GM12878 (cell line): ENCODE results near the gene OSBPL3. TPM values are rescaled to one million over a fixed set of nuclear protein-coding genes. Genes with fewer than 3 reads are reported as not detected.

Experiments
- CEBPZ ChIP-seq: fragments of 150-350 bp; IDR thresholded peaks from 2 replicates; pipeline ENCODE4 v1.6.1; 2016; ENCODE audit warnings: low read depth, low read length
- CREB1 ChIP-seq: IDR thresholded peaks from 2 replicates; pipeline ENCODE4 v1.6.1; 2012; ENCODE audit warnings: low read depth, mild to moderate bottlenecking, inconsistent platforms
- FOXM1 ChIP-seq: IDR thresholded peaks from 2 replicates; pipeline ENCODE4 v1.6.1; 2012; ENCODE audit warnings: low read depth, mild to moderate bottlenecking, inconsistent platforms, low read length, moderate library complexity
- HDGF ChIP-seq: fragments of 450-650 bp; IDR thresholded peaks from 2 replicates; pipeline ENCODE4 v1.6.1; 2016; ENCODE audit warnings: antibody characterized with exemption
- NFYA ChIP-seq: IDR thresholded peaks from 2 replicates; pipeline ENCODE4 v1.6.1; 2011; ENCODE audit warnings: low read depth, mild to moderate bottlenecking, low read length, improper control_type of control experiment, borderline replicate concordance
- POLR2AphosphoS2 ChIP-seq: IDR thresholded peaks from 2 replicates; pipeline ENCODE4 v1.6.1; 2011; ENCODE audit warnings: low read depth, mild to moderate bottlenecking, low read length, improper control_type of control experiment, moderate library complexity
- STAT1 ChIP-seq: fragments of 450-650 bp; conservative IDR thresholded peaks from 2 replicates; pipeline ENCODE4 v1.6.1; 2014; ENCODE audit warnings: antibody characterized with exemption, mild to moderate bottlenecking
- ZNF687 ChIP-seq: fragments of 450-650 bp; IDR thresholded peaks from 2 replicates; pipeline ENCODE4 v1.6.1; 2017; ENCODE audit warnings: mild to moderate bottlenecking, moderate library complexity
- polyA plus RNA-seq, 11 experiments: library from polyadenylated mRNA; depleted of rRNA in 4 of 11; unstranded in 6 of 11; stranded (reverse) in 5 of 11; fragments of >200 nt; fragmentation: Nextera tagmentation in 4 of 11; fragmentation: Illumina TruSeq in 1 of 11; extraction: Ambion mirVana in 4 of 11; extraction: Trizol in 1 of 11; gene quantifications; 1 replicate in 1 of 11; 2 replicates in 10 of 11; pipeline versions ENCODE4 v1.2.1 to v1.2.3, GENCODE V29; 2011 to 2016; ENCODE audit warnings: inconsistent platforms in 2 of 11, missing spikeins in 2 of 11, low read depth in 1 of 11
- total RNA-seq, 4 experiments: library from RNA; depleted of rRNA in 3 of 4; stranded (reverse); fragments of >200 nt in 3 of 4; fragmentation: Illumina TruSeq in 1 of 4; extraction: Trizol in 1 of 4; gene quantifications; 2 replicates each; pipeline versions ENCODE4 v1.2.1 to v1.2.3, GENCODE V29; 2013 to 2021
- TF ChIP-seq, protein P1 (sequence below): fragments of 450-650 bp; IDR thresholded peaks from 2 replicates; pipeline ENCODE4 v1.6.1; 2016; ENCODE audit warnings: mild to moderate bottlenecking, moderate library complexity, borderline replicate concordance
- TF ChIP-seq, protein P2 (sequence below): IDR thresholded peaks from 2 replicates; pipeline ENCODE4 v1.6.1; 2011; ENCODE audit warnings: mild to moderate bottlenecking, low read depth, low read length, moderate library complexity; ENCODE audit not compliant: insufficient replicate concordance
- TF ChIP-seq, protein P3 (sequence below): IDR thresholded peaks from 2 replicates; pipeline ENCODE4 v1.6.1; 2012; ENCODE audit warnings: low read depth, low read length, improper control_type of control experiment
- TF ChIP-seq, protein P4 (sequence below): IDR thresholded peaks from 2 replicates; pipeline ENCODE4 v1.6.1; 2011; ENCODE audit warnings: borderline replicate concordance, low read depth, mild to moderate bottlenecking, moderate library complexity, low read length; ENCODE audit not compliant: insufficient read depth, poor library complexity, severe bottlenecking

The OSBPL3 gene
- total and polyA plus RNA-seq, 10 of the 15 experiments (the other 5 are each of a cell fraction or from before 2014, with no cell fraction given) = 6.1 to 46.6 (median 27.0) TPM

DNA sequence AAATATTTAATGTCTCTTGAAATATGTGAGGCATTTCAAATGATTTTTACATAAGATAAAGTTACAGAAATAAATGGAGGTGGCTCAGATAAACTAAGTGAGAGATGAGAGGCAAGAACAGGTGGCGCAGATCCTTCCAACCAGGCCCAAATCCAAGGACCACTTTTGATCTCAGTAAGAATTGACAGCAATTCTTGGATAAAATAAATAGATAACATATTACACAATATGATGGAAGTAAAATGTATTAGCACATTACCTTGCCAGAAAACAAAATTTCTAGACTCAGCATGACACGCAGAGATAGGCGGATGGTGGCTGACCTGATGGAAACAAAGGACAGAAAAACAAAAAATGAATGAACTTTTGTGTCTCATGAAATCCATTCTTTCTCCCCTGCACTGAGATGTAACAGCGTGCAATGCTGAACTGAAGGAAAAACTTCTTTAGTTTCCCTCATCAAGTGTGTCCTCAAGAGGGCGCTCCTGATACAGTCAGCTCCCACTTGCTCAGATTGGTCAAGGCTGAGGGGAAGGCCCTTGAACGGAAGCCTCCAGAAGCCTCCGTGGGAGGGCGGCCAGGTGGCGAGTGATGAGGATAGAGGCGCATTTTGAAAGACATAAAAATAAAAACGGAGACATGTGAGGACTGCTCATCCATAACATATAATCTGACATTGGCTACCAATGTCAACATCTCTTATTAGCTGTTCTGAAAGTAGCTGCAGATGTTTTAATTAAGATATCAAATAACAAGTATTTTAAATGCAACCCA lies 159.9 kb downstream of the OSBPL3 start (continued):
- TF ChIP-seq CEBPZ = no peak
- TF ChIP-seq, protein P1, sequence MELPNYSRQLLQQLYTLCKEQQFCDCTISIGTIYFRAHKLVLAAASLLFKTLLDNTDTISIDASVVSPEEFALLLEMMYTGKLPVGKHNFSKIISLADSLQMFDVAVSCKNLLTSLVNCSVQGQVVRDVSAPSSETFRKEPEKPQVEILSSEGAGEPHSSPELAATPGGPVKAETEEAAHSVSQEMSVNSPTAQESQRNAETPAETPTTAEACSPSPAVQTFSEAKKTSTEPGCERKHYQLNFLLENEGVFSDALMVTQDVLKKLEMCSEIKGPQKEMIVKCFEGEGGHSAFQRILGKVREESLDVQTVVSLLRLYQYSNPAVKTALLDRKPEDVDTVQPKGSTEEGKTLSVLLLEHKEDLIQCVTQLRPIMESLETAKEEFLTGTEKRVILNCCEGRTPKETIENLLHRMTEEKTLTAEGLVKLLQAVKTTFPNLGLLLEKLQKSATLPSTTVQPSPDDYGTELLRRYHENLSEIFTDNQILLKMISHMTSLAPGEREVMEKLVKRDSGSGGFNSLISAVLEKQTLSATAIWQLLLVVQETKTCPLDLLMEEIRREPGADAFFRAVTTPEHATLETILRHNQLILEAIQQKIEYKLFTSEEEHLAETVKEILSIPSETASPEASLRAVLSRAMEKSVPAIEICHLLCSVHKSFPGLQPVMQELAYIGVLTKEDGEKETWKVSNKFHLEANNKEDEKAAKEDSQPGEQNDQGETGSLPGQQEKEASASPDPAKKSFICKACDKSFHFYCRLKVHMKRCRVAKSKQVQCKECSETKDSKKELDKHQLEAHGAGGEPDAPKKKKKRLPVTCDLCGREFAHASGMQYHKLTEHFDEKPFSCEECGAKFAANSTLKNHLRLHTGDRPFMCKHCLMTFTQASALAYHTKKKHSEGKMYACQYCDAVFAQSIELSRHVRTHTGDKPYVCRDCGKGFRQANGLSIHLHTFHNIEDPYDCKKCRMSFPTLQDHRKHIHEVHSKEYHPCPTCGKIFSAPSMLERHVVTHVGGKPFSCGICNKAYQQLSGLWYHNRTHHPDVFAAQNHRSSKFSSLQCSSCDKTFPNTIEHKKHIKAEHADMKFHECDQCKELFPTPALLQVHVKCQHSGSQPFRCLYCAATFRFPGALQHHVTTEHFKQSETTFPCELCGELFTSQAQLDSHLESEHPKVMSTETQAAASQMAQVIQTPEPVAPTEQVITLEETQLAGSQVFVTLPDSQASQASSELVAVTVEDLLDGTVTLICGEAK = no peak
- TF ChIP-seq STAT1 = 0 out of 2 replicates have a peak, but pooled peaks have one; percentile 41
- peak; percentile 49; the same call in 1 of the 2 replicates for TF ChIP-seq FOXM1
- no peak for TF ChIP-seq NFYA
- no peak for TF ChIP-seq POLR2AphosphoS2
- peak; percentile 70 for TF ChIP-seq ZNF687
- TF ChIP-seq, protein P2, sequence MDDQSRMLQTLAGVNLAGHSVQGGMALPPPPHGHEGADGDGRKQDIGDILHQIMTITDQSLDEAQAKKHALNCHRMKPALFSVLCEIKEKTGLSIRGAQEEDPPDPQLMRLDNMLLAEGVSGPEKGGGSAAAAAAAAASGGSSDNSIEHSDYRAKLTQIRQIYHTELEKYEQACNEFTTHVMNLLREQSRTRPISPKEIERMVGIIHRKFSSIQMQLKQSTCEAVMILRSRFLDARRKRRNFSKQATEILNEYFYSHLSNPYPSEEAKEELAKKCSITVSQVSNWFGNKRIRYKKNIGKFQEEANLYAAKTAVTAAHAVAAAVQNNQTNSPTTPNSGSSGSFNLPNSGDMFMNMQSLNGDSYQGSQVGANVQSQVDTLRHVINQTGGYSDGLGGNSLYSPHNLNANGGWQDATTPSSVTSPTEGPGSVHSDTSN = no peak
- no peak for TF ChIP-seq HDGF
- no peak for TF ChIP-seq CREB1
- TF ChIP-seq, protein P3, sequence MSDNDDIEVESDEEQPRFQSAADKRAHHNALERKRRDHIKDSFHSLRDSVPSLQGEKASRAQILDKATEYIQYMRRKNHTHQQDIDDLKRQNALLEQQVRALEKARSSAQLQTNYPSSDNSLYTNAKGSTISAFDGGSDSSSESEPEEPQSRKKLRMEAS = peak; percentile 22; the same call in 1 of the 2 replicates
- TF ChIP-seq, protein P4, sequence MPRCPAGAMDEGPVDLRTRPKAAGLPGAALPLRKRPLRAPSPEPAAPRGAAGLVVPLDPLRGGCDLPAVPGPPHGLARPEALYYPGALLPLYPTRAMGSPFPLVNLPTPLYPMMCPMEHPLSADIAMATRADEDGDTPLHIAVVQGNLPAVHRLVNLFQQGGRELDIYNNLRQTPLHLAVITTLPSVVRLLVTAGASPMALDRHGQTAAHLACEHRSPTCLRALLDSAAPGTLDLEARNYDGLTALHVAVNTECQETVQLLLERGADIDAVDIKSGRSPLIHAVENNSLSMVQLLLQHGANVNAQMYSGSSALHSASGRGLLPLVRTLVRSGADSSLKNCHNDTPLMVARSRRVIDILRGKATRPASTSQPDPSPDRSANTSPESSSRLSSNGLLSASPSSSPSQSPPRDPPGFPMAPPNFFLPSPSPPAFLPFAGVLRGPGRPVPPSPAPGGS = peak; percentile 34
